GM18526 (cell line): ENCODE data around the gene MYLIP.

ENCODE experiments used
- POLR2A ChIP-seq: IDR thresholded peaks from 3 replicates; pipeline ENCODE4 v1.6.1; 2011; ENCODE audit not compliant: insufficient read length; ENCODE audit errors: extremely low read depth

Gene MYLIP

GRCh38 chr6:16196260-16196983 lies 67.5 kb downstream of the MYLIP start:
- no peak for TF ChIP-seq POLR2A

DNA sequence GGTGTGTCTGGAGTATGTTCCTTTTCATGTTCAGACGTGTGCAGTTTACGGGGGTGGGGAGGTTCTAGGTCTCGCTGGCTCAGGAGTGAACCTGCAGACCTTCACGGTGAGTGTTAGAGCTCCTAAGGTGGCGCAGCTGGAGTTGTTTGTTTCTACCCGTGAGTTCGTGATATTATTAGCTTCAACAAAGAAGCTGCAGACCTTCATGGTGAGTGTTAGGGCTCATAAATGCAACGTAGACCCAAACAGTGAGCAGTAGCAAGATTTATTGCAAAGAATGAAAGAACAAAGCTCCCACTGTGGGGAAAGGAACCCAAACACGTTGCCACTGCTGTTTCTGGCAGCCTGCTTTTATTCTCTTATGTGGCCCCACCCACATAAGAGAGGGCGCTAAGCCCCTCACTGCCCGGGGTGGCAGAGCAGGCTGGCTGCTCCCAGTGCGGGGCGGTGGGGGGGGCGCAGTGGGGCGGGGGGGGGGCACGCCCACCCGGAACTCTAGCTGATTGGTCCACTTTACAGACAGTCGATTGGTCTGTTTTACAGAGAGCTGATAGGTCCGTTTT lies 68.2 kb downstream of the MYLIP start:
- no peak for TF ChIP-seq POLR2A
